Tibial artery (tissue), 4 donors: ENCODE measurements around the gene ANKRD44.

Experiments
- DNase-seq, 2 donors: peaks; one replicate each; pipeline ENCODE4 v3.0.0-alpha.2; 2019
- H3K27ac ChIP-seq, 2 donors: fragments of 200-600 bp; sonication (generic) in 1 of 2; 1 replicate in 1 of 2; 2 replicates in 1 of 2; pipeline ENCODE4 v1.5.1; 2018 to 2019; ENCODE audit warnings: mild to moderate bottlenecking in 1 of 2
- H3K27me3 ChIP-seq, 2 donors: fragments of 200-600 bp; sonication (generic) in 1 of 2; one replicate each; pipeline versions ENCODE4 v1.5.1 to v1.6.0; 2016 to 2019
- H3K36me3 ChIP-seq, 3 donors: fragments of 200-600 bp; sonication (generic) in 2 of 3; one replicate each; pipeline ENCODE4 v1.5.1; 2016 to 2019; ENCODE audit warnings: mild to moderate bottlenecking in 2 of 3
- H3K4me1 ChIP-seq, 4 donors: fragments of 200-600 bp; sonication (generic) in 2 of 4; 1 replicate in 3 of 4; 2 replicates in 1 of 4; pipeline ENCODE4 v1.5.1; 2016 to 2019
- H3K4me3 ChIP-seq, 2 donors: fragments of 200-600 bp; sonication (generic) in 1 of 2; 1 replicate in 1 of 2; 2 replicates in 1 of 2; pipeline ENCODE4 v1.5.1; 2018 to 2019; ENCODE audit warnings: mild to moderate bottlenecking in 2 of 2
- H3K9me3 ChIP-seq, 3 donors: fragments of 200-600 bp; sonication (generic) in 1 of 3; one replicate each; pipeline ENCODE4 v1.5.1; 2016 to 2019
- CTCF ChIP-seq, 2 experiments: fragments of 200-600 bp in 1 of 2; fragments of 450-650 bp in 1 of 2; IDR thresholded peaks; one replicate each; pipeline ENCODE4 v1.5.1; 2017 to 2019; ENCODE audit warnings: antibody characterized with exemption in 2 of 2, mild to moderate bottlenecking in 1 of 2, moderate library complexity in 1 of 2
- intact Hi-C: fragments of 100-400 bp; cut with DNase I; formaldehyde crosslinking; loops from one replicate; pipeline ENCODE4 v1.15.0; 2023; ENCODE audit warnings: low total_unique reads

ANKRD44 gene

GRCh38 chr2:196980473-196980872 lies 330.1 kb downstream of the ANKRD44 start:
- no peak for DNase-seq
- Histone ChIP-seq H3K4me3 (no peak overlapping the region), H3K27me3 (no peaks in the 10 kb centered on the region), H3K4me1 (no peaks in the 10 kb centered on the region), H3K36me3 (no peaks in the 10 kb centered on the region), H3K9me3 (no peaks in the 10 kb centered on the region), H3K27ac (no peak overlapping the region)
- intact Hi-C loops: no loop called here
- no peak for TF ChIP-seq CTCF (IDR thresholded peaks at IDR 0.05)

GRCh38 chr2:196980001-196980400 lies 330.6 kb downstream of the ANKRD44 start:
- no peak overlapping the region for H3K4me3 ChIP-seq
- no peaks in the 10 kb centered on the region for H3K4me1 ChIP-seq
- H3K27me3 ChIP-seq: no peaks in the 10 kb centered on the region
- intact Hi-C loops: no loop called here
- no peaks in the 10 kb centered on the region for H3K9me3 ChIP-seq
- DNase-seq: no peak
- no peak for TF ChIP-seq CTCF (IDR thresholded peaks at IDR 0.05)
- H3K27ac ChIP-seq: no peak overlapping the region
- no peaks in the 10 kb centered on the region for H3K36me3 ChIP-seq

- no peaks in the 10 kb centered on the region for H3K36me3 ChIP-seq
- no peaks in the 10 kb centered on the region for H3K27me3 ChIP-seq
- TF ChIP-seq CTCF (IDR thresholded peaks at IDR 0.05): no peak
- intact Hi-C loops: no loop called here
- DNase-seq: no peak
- H3K4me1 ChIP-seq: no peaks in the 10 kb centered on the region
- H3K9me3 ChIP-seq: no peaks in the 10 kb centered on the region
- H3K27ac ChIP-seq: no peak overlapping the region
- no peak overlapping the region for H3K4me3 ChIP-seq
Measured at GRCh38 chr2:196977507-196977906, 333.1 kb downstream of the ANKRD44 start.

- H3K9me3 ChIP-seq: no peaks in the 10 kb centered on the region
- no peak overlapping the region for H3K4me3 ChIP-seq
- intact Hi-C loops: no loop called here
- H3K36me3 ChIP-seq: no peaks in the 10 kb centered on the region
- H3K27me3 ChIP-seq: no peaks in the 10 kb centered on the region
- no peak overlapping the region for H3K27ac ChIP-seq
- TF ChIP-seq CTCF (IDR thresholded peaks at IDR 0.05): no peak
- no peak for DNase-seq
- no peaks in the 10 kb centered on the region for H3K4me1 ChIP-seq
Measured at GRCh38 chr2:196974970-196975369, 335.6 kb downstream of the ANKRD44 start.

GRCh38 chr2:196971574-196972279 lies 338.9 kb downstream of the ANKRD44 start:
- TF ChIP-seq CTCF (IDR thresholded peaks at IDR 0.05): no peak
- Histone ChIP-seq H3K27me3 (no peaks in the 10 kb centered on the region), H3K4me3 (no peak overlapping the region), H3K4me1 (no peaks in the 10 kb centered on the region), H3K27ac (no peak overlapping the region), H3K9me3 (no peaks in the 10 kb centered on the region), H3K36me3 (no peaks in the 10 kb centered on the region)
- DNase-seq: no peak
- intact Hi-C loops: no loop called here

- no peaks in the 10 kb centered on the region for H3K36me3 ChIP-seq
- no peaks in the 10 kb centered on the region for H3K4me1 ChIP-seq
- H3K9me3 ChIP-seq: no peaks in the 10 kb centered on the region
- intact Hi-C loops: no loop called here
- DNase-seq: no peak
- no peak overlapping the region for H3K4me3 ChIP-seq
- H3K27me3 ChIP-seq: no peaks in the 10 kb centered on the region
- H3K27ac ChIP-seq: no peak overlapping the region
- TF ChIP-seq CTCF (IDR thresholded peaks at IDR 0.05): no peak
Measured at GRCh38 chr2:196970099-196970498, 340.5 kb downstream of the ANKRD44 start.
